Fibroblast of lung (primary cell): ENCODE measurements around the gene PSEN1. TPM values are rescaled to one million over a fixed set of nuclear protein-coding genes. Genes with fewer than 3 reads are reported as not detected.

ENCODE experiments used
- DNase-seq, 2 donors: peaks; one replicate each; pipeline versions ENCODE4 v3.0.0 to v3.0.0-alpha.2; 2010; ENCODE audit warnings: low read depth in 2 of 2
- H2AFZ ChIP-seq: 2 replicates; pipeline ENCODE4 v1.5.1; 2012; ENCODE audit warnings: low read length, control low read depth, inconsistent platforms
- H3K27ac ChIP-seq: 2 replicates; pipeline ENCODE4 v1.5.1; 2011; ENCODE audit warnings: low read length, control low read depth; ENCODE audit not compliant: insufficient read depth
- H3K27me3 ChIP-seq: 2 replicates; pipeline ENCODE4 v1.5.1; 2011; ENCODE audit warnings: mild to moderate bottlenecking, low read length; ENCODE audit not compliant: control insufficient read depth, insufficient read depth
- H3K36me3 ChIP-seq: 2 replicates; pipeline ENCODE4 v1.5.1; 2011; ENCODE audit warnings: low read length; ENCODE audit not compliant: control insufficient read depth, insufficient read depth
- H3K4me1 ChIP-seq: 2 replicates; pipeline ENCODE4 v1.5.1; 2011; ENCODE audit warnings: low read length; ENCODE audit not compliant: control insufficient read depth, insufficient read depth; ENCODE audit errors: extremely low read depth
- H3K4me2 ChIP-seq: 2 replicates; pipeline ENCODE4 v1.5.1; 2011; ENCODE audit warnings: low read length, control low read depth; ENCODE audit not compliant: insufficient read depth; ENCODE audit errors: extremely low read depth
- H3K4me3 ChIP-seq, 4 experiments: fragments of 200-600 bp in 1 of 4; sonication (generic) in 1 of 4; replicated peaks in 1 of 4; 2 replicates each; pipeline ENCODE4 v1.5.1; 2011 to 2016; ENCODE audit warnings: low read length in 4 of 4, low read depth in 3 of 4, mild to moderate bottlenecking in 3 of 4, control low read depth in 2 of 4, inconsistent platforms in 1 of 4, mixed read lengths in 1 of 4; ENCODE audit not compliant: insufficient read depth in 1 of 4; ENCODE audit errors: control extremely low read depth in 1 of 4
- H3K79me2 ChIP-seq: 2 replicates; pipeline ENCODE4 v1.5.1; 2012; ENCODE audit warnings: mild to moderate bottlenecking, low read length, inconsistent platforms; ENCODE audit not compliant: control insufficient read depth, insufficient read depth
- H3K9ac ChIP-seq: 2 replicates; pipeline ENCODE4 v1.5.1; 2011; ENCODE audit warnings: mild to moderate bottlenecking, low read length, control low read depth; ENCODE audit not compliant: insufficient read depth
- H3K9me3 ChIP-seq: 2 replicates; pipeline ENCODE4 v1.5.1; 2012; ENCODE audit warnings: low read depth, low read length; ENCODE audit not compliant: control insufficient read depth, insufficient read depth
- H4K20me1 ChIP-seq: 2 replicates; pipeline ENCODE4 v1.5.1; 2011; ENCODE audit warnings: low read length; ENCODE audit not compliant: control insufficient read depth, insufficient read depth; ENCODE audit errors: extremely low read depth
- CTCF ChIP-seq, 2 donors: IDR thresholded peaks in 1 of 2; conservative IDR thresholded peaks in 1 of 2; 1 replicate in 1 of 2; 2 replicates in 1 of 2; pipeline ENCODE4 v1.5.1; 2011 to 2012; ENCODE audit warnings: low read length in 2 of 2, control low read depth in 1 of 2, inconsistent platforms in 1 of 2, low read depth in 1 of 2, mild to moderate bottlenecking in 1 of 2
- EZH2 ChIP-seq: IDR thresholded peaks from 2 replicates; pipeline ENCODE4 v1.5.1; 2012; ENCODE audit warnings: low read length, control low read depth, mild to moderate bottlenecking; ENCODE audit errors: missing control alignments
- polyA plus RNA-seq, 2 donors: library from polyadenylated mRNA; depleted of rRNA in 1 of 2; stranded (reverse) in 1 of 2; unstranded in 1 of 2; fragments of >200 nt; gene quantifications; 2 replicates each; pipeline ENCODE4 v1.2.1, GENCODE V29; 2011 to 2012; ENCODE audit warnings: missing spikeins in 1 of 2
- total RNA-seq: library from RNA; depleted of rRNA; stranded (reverse); fragments of >200 nt; gene quantifications from 2 replicates; pipeline ENCODE4 v1.2.1, GENCODE V29; 2014

PSEN1 gene
- total and polyA plus RNA-seq, 2 donors (not counting 1 experiment from before 2014, with no cell fraction given), result 22.0 to 53.7 TPM

DNA sequence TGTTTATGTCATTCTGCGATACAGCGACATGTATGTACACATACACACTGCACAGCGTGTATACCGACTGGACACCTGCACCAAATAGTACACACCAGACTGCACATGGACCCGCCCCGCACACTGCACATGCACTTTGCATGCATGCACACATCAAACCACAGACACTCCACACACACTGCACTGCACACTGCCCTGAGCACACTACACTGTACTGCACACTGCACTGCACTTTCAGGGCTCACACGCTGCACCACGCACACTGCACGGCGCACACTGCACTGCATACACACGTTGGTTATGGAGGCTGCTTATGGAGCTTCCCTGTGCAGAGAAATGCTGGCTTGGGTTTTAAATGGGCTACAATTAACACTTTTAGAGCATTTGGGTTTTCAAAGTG, 102.6 kb downstream of the PSEN1 start:
- no peak overlapping the region for H2AFZ ChIP-seq
- no peak overlapping the region for H3K27ac ChIP-seq
- H3K79me2 ChIP-seq, result no peaks in the 10 kb centered on the region
- no peaks in the 10 kb centered on the region for H3K36me3 ChIP-seq
- peaks cover 15% of the 10 kb centered on the region for H3K4me1 ChIP-seq
- H4K20me1 ChIP-seq, result no peaks in the 10 kb centered on the region
- H3K4me3 ChIP-seq, result peak overlapping the region in 1 of 4 experiments; percentile 65
- H3K9ac ChIP-seq, result no peak overlapping the region
- TF ChIP-seq EZH2, result no peak
- TF ChIP-seq CTCF (conservative IDR thresholded peaks at IDR 0.05 in 1 of 2, IDR thresholded peaks at IDR 0.05 in 1 of 2; ENCODE audit: low read depth in 1 of 2, low read length in 2 of 2), result no peak
- H3K9me3 ChIP-seq, result no peaks in the 10 kb centered on the region
- peaks cover 25% of the 10 kb centered on the region for H3K27me3 ChIP-seq
- DNase-seq, result peak in 1 of 2 donors; percentile 17
- peak overlapping the region; percentile 51 for H3K4me2 ChIP-seq

DNA sequence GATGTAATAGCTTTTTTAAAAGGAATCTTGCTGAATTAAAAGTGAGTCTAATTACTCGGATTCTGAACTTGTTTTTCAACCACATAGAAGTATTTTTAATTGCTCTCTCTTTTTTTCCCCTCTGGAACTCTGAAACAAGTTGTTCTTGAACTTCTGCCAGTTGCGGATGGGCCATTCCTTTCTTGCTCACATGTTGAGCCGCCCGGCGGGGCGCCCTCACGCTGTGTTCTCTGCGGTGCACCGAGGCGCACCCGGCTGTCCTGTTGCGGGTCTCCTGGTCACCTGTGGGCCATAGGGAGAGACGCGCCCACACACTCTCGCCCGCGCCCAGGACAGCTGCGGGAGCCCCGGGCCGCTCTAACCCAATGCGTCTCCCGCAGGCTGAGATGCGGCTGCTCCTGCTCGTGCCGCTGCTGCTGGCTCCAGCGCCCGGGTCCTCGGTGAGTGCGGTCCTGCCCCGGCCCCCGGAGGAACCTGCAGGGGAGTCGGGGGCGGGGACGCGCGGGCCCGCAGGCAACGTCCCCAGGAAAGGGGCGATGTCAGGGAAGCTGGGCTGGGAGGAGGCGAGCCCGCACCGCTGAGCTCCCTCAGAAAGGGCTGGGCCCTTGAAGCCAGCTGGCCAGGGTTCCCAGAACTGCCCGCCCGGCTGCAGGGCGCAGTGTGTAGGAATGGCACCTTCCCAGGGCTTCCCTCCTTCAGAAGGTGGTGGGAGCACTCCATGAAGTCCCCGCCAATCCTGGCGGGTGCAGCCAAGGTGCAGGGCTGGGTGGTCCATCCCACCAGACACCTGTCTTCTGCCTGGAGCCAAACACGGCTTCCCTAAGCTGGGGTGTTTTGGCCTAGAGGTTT, 103.3 kb downstream of the PSEN1 start:
- Histone ChIP-seq H3K4me1 (peaks cover 15% of the 10 kb centered on the region), H3K27ac (no peak overlapping the region), H4K20me1 (no peaks in the 10 kb centered on the region), H3K9me3 (no peaks in the 10 kb centered on the region), H3K9ac (no peak overlapping the region), H3K4me3 (peak overlapping the region; percentile 14 to 65 (median 36)), H3K27me3 (peaks cover 21% of the 10 kb centered on the region), H3K4me2 (peak overlapping the region; percentile 94), H3K36me3 (no peaks in the 10 kb centered on the region), H2AFZ (no peak overlapping the region), H3K79me2 (no peaks in the 10 kb centered on the region)
- TF ChIP-seq EZH2, result peak; percentile 63
- TF ChIP-seq CTCF (conservative IDR thresholded peaks at IDR 0.05 in 1 of 2, IDR thresholded peaks at IDR 0.05 in 1 of 2; ENCODE audit: low read depth in 1 of 2, low read length in 2 of 2), result no peak
- peak; percentile 71 to 72 for DNase-seq

- TF ChIP-seq CTCF (conservative IDR thresholded peaks at IDR 0.05 in 1 of 2, IDR thresholded peaks at IDR 0.05 in 1 of 2; ENCODE audit: low read depth in 1 of 2, low read length in 2 of 2) (no peak), EZH2 (no peak)
- peaks cover 11% of the 10 kb centered on the region for H3K4me1 ChIP-seq
- H2AFZ ChIP-seq, result no peak overlapping the region
- DNase-seq, result no peak
- no peaks in the 10 kb centered on the region for H3K36me3 ChIP-seq
- H3K4me3 ChIP-seq, result no peak overlapping the region
- peaks cover 12% of the 10 kb centered on the region for H3K27me3 ChIP-seq
- no peaks in the 10 kb centered on the region for H3K9me3 ChIP-seq
- H3K27ac ChIP-seq, result no peak overlapping the region
- H3K9ac ChIP-seq, result no peak overlapping the region
- H3K79me2 ChIP-seq, result no peaks in the 10 kb centered on the region
- H3K4me2 ChIP-seq, result no peak overlapping the region
- H4K20me1 ChIP-seq, result no peaks in the 10 kb centered on the region
Measured at GRCh38 chr14:73240816-73241480, 104.6 kb downstream of the PSEN1 start.
